Activated naive CD4-positive, alpha-beta T cell treated with anti-CD3 and anti-CD28 coated beads, Interleukin-2, amount 10 ng/mL, durations not matched to agents 7 days and 5 days (primary cell): ENCODE data around the gene ADGRG3.

ENCODE experiments used
- CTCF ChIA-PET: fragments of 350-600 bp; sonication (Branson Sonifier 250); formaldehyde crosslinking; loops from one replicate; lab custom pipeline; 2021; ENCODE audit warnings: antibody characterized with exemption; lab: Charles Lee
- DNase-seq: peaks from one replicate; pipeline ENCODE4 v3.0.0-alpha.2; 2020
- H3K27ac Mint-ChIP-seq: one replicate; pipeline ENCODE4 v1.8.0; 2021; ENCODE audit warnings: mild to moderate bottlenecking, moderate library complexity, mixed read lengths
- H3K27me3 Mint-ChIP-seq: one replicate; pipeline ENCODE4 v1.8.0; 2021; ENCODE audit warnings: mild to moderate bottlenecking, mixed read lengths
- H3K36me3 Mint-ChIP-seq: one replicate; pipeline ENCODE4 v1.8.0; 2021; ENCODE audit warnings: mixed read lengths
- H3K4me1 Mint-ChIP-seq: one replicate; pipeline ENCODE4 v1.8.0; 2021; ENCODE audit warnings: mixed read lengths
- H3K4me3 Mint-ChIP-seq: one replicate; pipeline ENCODE4 v1.8.0; 2021; ENCODE audit warnings: mild to moderate bottlenecking, moderate library complexity, mixed read lengths
- H3K9me3 Mint-ChIP-seq: one replicate; pipeline ENCODE4 v1.8.0; 2021; ENCODE audit warnings: mixed read lengths

The ADGRG3 gene

DNA sequence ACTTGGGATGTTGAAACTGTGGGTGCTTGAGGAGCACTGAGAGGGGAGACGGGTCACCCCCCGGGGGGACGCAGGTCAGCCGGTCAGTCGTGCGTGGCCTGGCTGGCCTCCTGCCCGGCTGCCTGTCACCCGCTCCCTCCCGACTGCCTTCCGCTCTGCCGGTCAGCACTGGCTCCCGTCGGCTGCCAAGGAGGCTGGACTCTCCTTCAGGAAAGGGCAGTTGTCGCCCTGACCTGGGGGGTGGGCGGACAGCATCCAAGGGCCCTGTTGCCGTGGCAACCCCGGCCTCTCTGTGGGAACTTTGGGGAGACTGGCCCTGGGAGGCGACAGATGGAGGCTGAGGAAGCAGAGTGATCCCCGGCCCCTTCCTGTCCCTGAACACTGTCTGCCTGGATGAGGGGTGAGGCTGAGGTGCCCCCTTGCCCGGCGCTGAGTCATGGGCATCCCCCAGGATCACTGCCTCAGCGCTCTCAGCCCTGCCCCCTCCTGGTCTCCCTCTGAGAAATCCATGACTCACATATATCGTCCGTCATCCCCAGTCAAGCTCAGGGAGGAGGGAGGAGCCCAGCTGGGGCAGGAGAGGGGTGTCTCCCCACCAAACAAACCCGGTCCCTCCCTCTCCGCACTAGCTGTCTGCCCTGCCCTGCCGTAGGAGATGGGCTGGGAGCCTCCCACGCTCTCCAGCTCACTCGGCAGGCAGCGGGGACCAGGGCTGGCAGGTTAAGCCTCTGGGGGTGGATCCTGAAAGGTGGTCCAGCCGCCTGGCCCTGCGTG lies 39.9 kb upstream of the ADGRG3 start, which contains the start of gene ADGRG1:
ADGRG1 (plus strand) TSS at position 623 of the 774 bp plus-strand sequence. CDS start 21,658 bp downstream, outside the sequence.
- Mint-ChIP-seq H3K36me3 (no peaks in the 10 kb centered on the region), H3K4me3 (peak within 1 kb of the TSS; percentile 5), H3K4me1 (peaks cover 14% of the 10 kb centered on the region), H3K27me3 (peaks cover 97% of the 10 kb centered on the region), H3K27ac (no peak within 1 kb of the TSS), H3K9me3 (no peaks in the 10 kb centered on the region)
- CTCF ChIA-PET, result interaction anchor here (0.6 to 2.8 kb wide), 7 partner anchors 10 to 51 kb away, joined by 3 to 18 read pairs (median 3); no protein-coding TSS in a partner anchor
- peak; percentile 62 for DNase-seq

GRCh38 chr16:57628783-57629293 lies 39.3 kb upstream of the ADGRG3 start:
- H3K27ac Mint-ChIP-seq, result no peak overlapping the region
- CTCF ChIA-PET, result interaction anchor here (0.6 to 2.8 kb wide), 5 partner anchors 9 to 52 kb away, joined by 3 to 18 read pairs (median 3); no protein-coding TSS in a partner anchor

DNA sequence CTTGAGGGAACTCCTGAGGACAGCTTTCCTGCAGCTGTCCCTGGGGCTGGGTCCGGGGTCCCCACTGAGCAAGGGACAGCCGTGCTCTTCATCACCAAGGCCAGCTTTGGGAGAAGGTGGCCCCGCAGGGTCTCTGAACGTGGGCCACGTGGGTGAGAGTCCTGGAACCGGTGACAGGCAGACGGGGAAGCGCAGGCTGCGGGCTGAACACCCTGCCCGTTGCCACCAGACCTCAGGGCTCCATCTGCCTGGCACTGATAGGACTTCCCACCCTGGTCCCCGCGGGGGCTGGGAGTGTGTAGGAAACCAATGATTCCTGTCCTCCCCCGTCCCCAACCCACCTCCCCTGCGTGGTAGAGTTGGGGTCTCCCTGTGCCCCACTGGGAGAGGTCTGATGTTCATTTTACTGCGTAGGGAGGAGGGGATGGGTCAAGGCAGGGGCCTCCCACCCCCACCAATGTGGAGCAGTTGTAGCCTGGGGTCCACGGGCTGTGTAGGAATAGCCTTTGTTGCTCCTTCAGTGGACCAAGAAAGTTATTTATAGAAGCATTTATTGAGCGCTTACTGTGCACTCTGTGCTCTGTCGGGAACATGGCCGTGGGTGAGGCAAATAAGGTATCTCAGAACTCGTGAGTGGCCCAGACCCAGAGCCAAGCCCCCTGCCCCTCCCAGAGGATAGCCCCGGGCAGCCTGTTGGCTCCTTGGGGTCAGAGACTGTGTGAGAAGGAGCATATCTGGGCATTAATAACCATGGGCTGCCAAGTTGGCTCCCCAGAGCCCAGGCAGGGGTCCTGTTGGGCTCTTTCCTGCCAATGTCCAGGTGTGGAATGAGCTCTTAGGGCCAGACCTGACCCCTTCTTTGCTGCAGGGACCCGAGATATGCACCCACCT lies 38.3 kb upstream of the ADGRG3 start:
- DNase-seq, result no peak
- no peaks in the 10 kb centered on the region for H3K36me3 Mint-ChIP-seq
- no peaks in the 10 kb centered on the region for H3K9me3 Mint-ChIP-seq
- CTCF ChIA-PET, result interaction anchor here (1.0 to 1.4 kb wide), 3 partner anchors 12 to 25 kb away, joined by 3 read pairs; no protein-coding TSS in a partner anchor
- H3K27ac Mint-ChIP-seq, result no peak overlapping the region
- H3K27me3 Mint-ChIP-seq, result peaks cover 94% of the 10 kb centered on the region
- no peak overlapping the region for H3K4me3 Mint-ChIP-seq
- H3K4me1 Mint-ChIP-seq, result peaks cover 14% of the 10 kb centered on the region

More at GRCh38 chr16:57628783-57629293, 39.3 kb upstream of the ADGRG3 start:
- Mint-ChIP-seq H3K4me3 (peak overlapping the region; percentile 5), H3K36me3 (no peaks in the 10 kb centered on the region), H3K4me1 (peaks cover 14% of the 10 kb centered on the region), H3K27me3 (peaks cover 93% of the 10 kb centered on the region), H3K9me3 (no peaks in the 10 kb centered on the region)
- no peak for DNase-seq

DNA sequence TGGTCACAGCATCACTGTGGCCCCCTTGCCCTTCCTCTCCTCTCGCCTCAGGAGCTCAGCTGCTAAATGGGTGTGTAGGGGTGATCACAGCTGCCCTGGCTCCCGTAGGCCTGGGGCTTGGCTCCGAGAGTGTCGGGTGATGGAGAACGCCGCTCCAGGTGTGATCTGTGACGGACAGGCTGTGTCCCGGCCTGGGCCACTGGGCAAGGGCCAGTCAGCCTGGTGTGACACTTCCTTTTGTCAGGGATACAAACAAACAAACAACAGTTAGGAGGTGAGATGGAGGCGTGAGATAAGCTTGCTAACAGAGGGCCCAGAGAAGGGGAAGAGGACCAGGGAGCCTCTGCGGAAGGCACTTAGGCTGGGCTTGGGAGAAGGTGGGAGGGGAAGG lies 37.7 kb upstream of the ADGRG3 start:
- Mint-ChIP-seq H3K36me3 (no peaks in the 10 kb centered on the region), H3K27ac (no peak overlapping the region), H3K27me3 (peaks cover 94% of the 10 kb centered on the region), H3K4me1 (peaks cover 12% of the 10 kb centered on the region), H3K9me3 (no peaks in the 10 kb centered on the region), H3K4me3 (no peak overlapping the region)
- no peak for DNase-seq
- CTCF ChIA-PET, result interaction anchor here (1.0 to 1.4 kb wide), 4 partner anchors 13 to 26 kb away, joined by 3 read pairs; no protein-coding TSS in a partner anchor

GRCh38 chr16:57630931-57631845 lies 36.9 kb upstream of the ADGRG3 start:
- peaks cover 95% of the 10 kb centered on the region for H3K27me3 Mint-ChIP-seq
- no peak overlapping the region for H3K4me3 Mint-ChIP-seq
- no peak for DNase-seq
- H3K36me3 Mint-ChIP-seq, result no peaks in the 10 kb centered on the region
- CTCF ChIA-PET, result interaction anchor here (1.0 to 1.4 kb wide), 4 partner anchors 14 to 26 kb away, joined by 3 read pairs; no protein-coding TSS in a partner anchor
- peaks cover 11% of the 10 kb centered on the region for H3K4me1 Mint-ChIP-seq
- no peaks in the 10 kb centered on the region for H3K9me3 Mint-ChIP-seq
- no peak overlapping the region for H3K27ac Mint-ChIP-seq

GRCh38 chr16:57632568-57632967 lies 35.5 kb upstream of the ADGRG3 start:
- Mint-ChIP-seq H3K36me3 (no peaks in the 10 kb centered on the region), H3K27me3 (peaks cover 96% of the 10 kb centered on the region), H3K4me1 (peaks cover 11% of the 10 kb centered on the region), H3K4me3 (no peak overlapping the region), H3K9me3 (no peaks in the 10 kb centered on the region), H3K27ac (no peak overlapping the region)
- CTCF ChIA-PET, result interaction anchor here (0.6 to 1.7 kb wide), 4 partner anchors 15 to 58 kb away, joined by 3 to 8 read pairs (median 3); no protein-coding TSS in a partner anchor
- no peak for DNase-seq

DNA sequence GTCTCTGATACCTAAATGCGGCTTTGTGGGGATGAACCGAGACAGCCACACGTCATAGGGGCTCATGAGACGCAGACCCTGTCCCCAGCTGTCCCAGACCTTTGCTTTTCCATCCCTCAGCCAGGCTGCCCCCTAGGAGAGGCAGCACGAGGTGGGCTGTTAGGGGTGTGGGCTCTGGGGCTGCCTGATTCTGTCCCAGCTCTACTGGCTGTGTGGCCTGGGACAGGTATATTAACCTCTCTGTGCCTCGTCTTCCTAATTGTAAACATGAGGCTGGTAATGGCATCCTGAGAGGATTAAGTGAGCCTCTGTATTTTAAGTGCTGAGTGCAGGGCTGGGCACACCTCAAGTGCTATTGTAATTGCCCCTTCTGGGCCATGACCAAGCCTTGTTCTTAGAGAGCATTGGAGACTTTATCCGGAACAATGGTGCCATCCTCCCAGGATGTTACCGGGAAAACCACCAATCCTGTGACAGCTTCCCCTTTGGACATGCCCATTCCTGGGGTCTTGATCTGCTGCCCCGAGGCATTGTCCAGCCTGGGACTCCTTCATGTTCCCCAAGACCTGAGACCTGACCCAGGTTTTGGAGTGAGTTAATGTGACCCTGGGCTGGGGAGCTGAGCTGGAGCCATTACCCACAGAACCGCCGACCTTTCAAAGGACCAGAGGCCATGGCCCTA lies 34.6 kb upstream of the ADGRG3 start:
- CTCF ChIA-PET, result interaction anchor here (1.7 kb wide), 1 partner anchor 14 kb away, joined by 8 read pairs; no protein-coding TSS in a partner anchor
- Mint-ChIP-seq H3K4me1 (peaks cover 6% of the 10 kb centered on the region), H3K4me3 (no peak overlapping the region), H3K9me3 (no peaks in the 10 kb centered on the region), H3K27ac (no peak overlapping the region), H3K27me3 (peaks cover 96% of the 10 kb centered on the region), H3K36me3 (no peaks in the 10 kb centered on the region)
- no peak for DNase-seq

GRCh38 chr16:57634171-57634570 lies 33.9 kb upstream of the ADGRG3 start:
- Mint-ChIP-seq H3K4me1 (no peaks in the 10 kb centered on the region), H3K4me3 (no peak overlapping the region), H3K27me3 (peaks cover 96% of the 10 kb centered on the region), H3K9me3 (no peaks in the 10 kb centered on the region), H3K27ac (no peak overlapping the region), H3K36me3 (no peaks in the 10 kb centered on the region)
- no peak for DNase-seq
- CTCF ChIA-PET, result interaction anchor here (6.0 kb wide), 1 partner anchor 14 kb away, joined by 27 read pairs; no protein-coding TSS in a partner anchor

- Mint-ChIP-seq H3K27me3 (peaks cover 96% of the 10 kb centered on the region), H3K27ac (no peak overlapping the region), H3K36me3 (no peaks in the 10 kb centered on the region), H3K9me3 (no peaks in the 10 kb centered on the region), H3K4me3 (no peak overlapping the region), H3K4me1 (no peaks in the 10 kb centered on the region)
- CTCF ChIA-PET, result interaction anchor here (1.0 to 6.0 kb wide), 2 partner anchors 12 to 59 kb away, joined by 3 to 27 read pairs; no protein-coding TSS in a partner anchor
- no peak for DNase-seq
Measured at GRCh38 chr16:57635266-57636097, 32.6 kb upstream of the ADGRG3 start.

- DNase-seq, result no peak
- H3K27ac Mint-ChIP-seq, result no peak overlapping the region
- CTCF ChIA-PET, result interaction anchor here (1.2 to 6.0 kb wide), 2 partner anchors 12 to 34 kb away, joined by 3 to 27 read pairs; no protein-coding TSS in a partner anchor
- no peak overlapping the region for H3K4me3 Mint-ChIP-seq
- H3K36me3 Mint-ChIP-seq, result no peaks in the 10 kb centered on the region
- no peaks in the 10 kb centered on the region for H3K9me3 Mint-ChIP-seq
- no peaks in the 10 kb centered on the region for H3K4me1 Mint-ChIP-seq
- peaks cover 96% of the 10 kb centered on the region for H3K27me3 Mint-ChIP-seq
Measured at GRCh38 chr16:57636184-57636583, 31.9 kb upstream of the ADGRG3 start.

DNA sequence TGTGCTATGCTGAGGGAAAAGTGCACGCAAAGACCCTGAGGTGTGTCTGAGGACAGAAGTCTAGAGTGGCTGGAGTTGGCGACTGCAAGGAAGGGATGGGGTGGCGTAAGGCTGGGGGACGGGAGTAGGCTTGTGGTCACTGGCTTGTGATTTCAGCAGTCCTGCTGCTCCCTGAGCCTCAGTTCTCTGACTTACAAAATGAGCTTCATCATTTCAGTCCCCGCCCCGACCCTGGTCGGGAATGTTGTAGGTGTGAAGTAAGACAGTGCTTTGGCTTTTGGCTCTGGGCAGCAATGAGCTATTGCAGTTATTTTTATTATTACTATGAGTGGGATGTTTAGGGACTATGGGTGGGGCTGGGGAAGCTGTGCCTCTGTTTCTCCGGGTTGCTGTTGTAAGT lies 31.1 kb upstream of the ADGRG3 start:
- Mint-ChIP-seq H3K4me3 (no peak overlapping the region), H3K4me1 (no peaks in the 10 kb centered on the region), H3K27me3 (peaks cover 96% of the 10 kb centered on the region), H3K36me3 (no peaks in the 10 kb centered on the region), H3K9me3 (no peaks in the 10 kb centered on the region), H3K27ac (no peak overlapping the region)
- CTCF ChIA-PET, result interaction anchor here (0.9 to 6.0 kb wide), 7 partner anchors 9 to 59 kb away, joined by 3 to 27 read pairs (median 3); no protein-coding TSS in a partner anchor
- DNase-seq, result no peak
